Peyer's patch (tissue), 4 donors: ENCODE measurements around the gene SEMA4C.

Source experiments
- CTCF ChIP-seq, 6 experiments: fragments of 450-650 bp in 4 of 6; fragments of 200-600 bp in 2 of 6; sonication (generic) in 1 of 6; IDR thresholded peaks; one replicate each; pipeline ENCODE4 v1.5.1; 2017 to 2019; ENCODE audit warnings: antibody characterized with exemption in 6 of 6, mild to moderate bottlenecking in 3 of 6, moderate library complexity in 1 of 6
- POLR2A ChIP-seq, 2 donors: fragments of 450-650 bp; IDR thresholded peaks; one replicate each; pipeline ENCODE4 v1.5.1; 2017; ENCODE audit warnings: antibody characterized with exemption in 2 of 2, mild to moderate bottlenecking in 2 of 2, moderate library complexity in 2 of 2

GRCh38 chr2:96828436-96828835 is 41.4 kb downstream of the SEMA4C start:
- TF ChIP-seq CTCF (IDR thresholded peaks at IDR 0.05) (no peak), POLR2A (IDR thresholded peaks at IDR 0.05) (no peak)
